Muscle of leg (tissue), 11 donors: ENCODE measurements around the gene LRRC36. TPM values are rescaled to one million over a fixed set of nuclear protein-coding genes. Genes with fewer than 3 reads are reported as not detected.

Experiments
- DNase-seq: peaks from one replicate; pipeline ENCODE4 v3.0.0; 2013
- H3K27ac ChIP-seq: one replicate; pipeline ENCODE4 v1.5.1; 2013; ENCODE audit warnings: mild to moderate bottlenecking, low read length, control low read depth
- H3K27me3 ChIP-seq: one replicate; pipeline ENCODE4 v1.6.1; 2013; ENCODE audit warnings: low read length; ENCODE audit not compliant: control insufficient read depth, insufficient read depth
- H3K36me3 ChIP-seq: one replicate; pipeline ENCODE4 v1.6.1; 2013; ENCODE audit warnings: low read length; ENCODE audit not compliant: control insufficient read depth, insufficient read depth
- H3K4me1 ChIP-seq: one replicate; pipeline ENCODE4 v1.6.1; 2013; ENCODE audit warnings: low read length; ENCODE audit not compliant: control insufficient read depth, insufficient read depth
- H3K4me3 ChIP-seq: one replicate; pipeline ENCODE4 v1.5.1; 2013; ENCODE audit warnings: low read length, control low read depth
- H3K9me3 ChIP-seq: replicated peaks from 2 replicates; pipeline ENCODE4 v1.6.1; 2013; ENCODE audit warnings: low read depth, low read length; ENCODE audit not compliant: control insufficient read depth
- WGBS: methylation state at CpG from one replicate; pipeline ENCODE4 v1.1.5; 2013; ENCODE audit warnings: missing lambda C conversion rate; ENCODE audit not compliant: insufficient coverage; 5-methylcytosine and 5-hydroxymethylcytosine counted together
- polyA plus RNA-seq, 8 donors: library from polyadenylated mRNA; unstranded; fragments of 120-200 nt; gene quantifications; one replicate each; pipeline versions ENCODE4 v1.2.1 to v1.2.3, GENCODE V29; 2013; ENCODE audit warnings: inconsistent platforms in 1 of 8, low replicate concordance in 1 of 8; ENCODE audit not compliant: insufficient read length in 8 of 8, insufficient read depth in 1 of 8
- total RNA-seq: library from RNA; stranded (reverse); fragments of 120-200 nt; gene quantifications from one replicate; pipeline ENCODE4 v1.2.4, GENCODE V29; 2013

LRRC36 gene
- total and polyA plus RNA-seq, 9 donors = 0.21 to 2.4 (median 0.38) TPM; not detected in 1

DNA sequence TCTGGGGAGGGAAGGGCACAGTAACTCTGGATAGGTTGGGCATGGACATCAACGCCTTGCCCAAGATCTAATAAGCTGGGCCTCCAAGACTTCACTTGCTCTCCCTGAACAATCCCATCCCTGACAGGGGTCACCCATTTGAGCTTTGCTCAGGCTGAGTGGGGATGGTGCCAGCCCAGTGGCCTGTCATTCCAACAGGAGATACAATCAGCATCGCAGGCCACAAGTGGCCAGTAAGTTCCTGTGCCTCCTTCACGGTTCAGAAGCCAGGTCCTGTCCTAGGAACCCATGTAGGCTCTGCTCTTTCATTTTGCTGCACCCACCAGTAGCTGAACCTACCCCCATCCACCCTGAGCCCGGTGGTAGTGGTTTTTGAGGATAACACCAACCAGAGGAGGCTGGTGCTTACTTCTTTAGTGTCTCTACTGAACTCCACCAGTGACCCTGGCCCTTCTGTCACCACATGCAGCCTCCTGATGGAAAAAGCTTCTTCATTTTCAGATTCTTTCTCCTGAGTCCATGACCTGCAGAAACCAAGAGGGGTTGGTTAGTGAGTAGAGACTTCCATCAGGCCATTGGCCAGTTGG is 32.4 kb upstream of the LRRC36 start:
- Histone ChIP-seq H3K27me3 (peaks cover 5% of the 10 kb centered on the region), H3K4me3 (no peak overlapping the region), H3K4me1 (peaks cover 3% of the 10 kb centered on the region), H3K27ac (no peak overlapping the region), H3K9me3 (no peaks in the 10 kb centered on the region), H3K36me3 (no peaks in the 10 kb centered on the region)
- DNase-seq = no peak
- WGBS = 87% methylated on average over 2 of the region's 4 CpGs

DNA sequence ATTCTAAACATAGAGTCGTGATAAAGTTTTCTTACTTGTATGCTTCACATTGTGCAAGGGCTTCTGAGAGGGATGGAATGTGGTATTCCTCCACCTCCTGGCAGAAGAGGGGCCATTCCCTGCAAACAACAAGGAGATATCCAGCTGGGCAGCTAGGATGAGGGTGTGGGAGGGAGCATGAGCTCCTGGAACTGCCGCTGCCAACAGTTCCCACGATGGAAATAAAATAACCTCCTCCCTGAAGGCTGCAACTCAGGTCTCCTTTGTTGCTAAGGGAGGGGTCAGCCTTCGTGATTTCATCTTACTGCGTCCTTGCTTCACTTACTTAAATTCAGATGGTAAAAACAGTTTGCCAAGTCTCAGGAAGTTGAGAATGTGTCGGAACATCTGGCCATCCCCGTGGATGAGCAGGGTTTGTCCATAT is 31.7 kb upstream of the LRRC36 start:
- no CpG with 5 or more reads among the region's 7 CpGs for WGBS
- peak; percentile 78 for DNase-seq
- Histone ChIP-seq H3K4me3 (no peak overlapping the region), H3K36me3 (no peaks in the 10 kb centered on the region), H3K27me3 (peaks cover 5% of the 10 kb centered on the region), H3K27ac (no peak overlapping the region), H3K9me3 (no peaks in the 10 kb centered on the region), H3K4me1 (peaks cover 3% of the 10 kb centered on the region)

DNA sequence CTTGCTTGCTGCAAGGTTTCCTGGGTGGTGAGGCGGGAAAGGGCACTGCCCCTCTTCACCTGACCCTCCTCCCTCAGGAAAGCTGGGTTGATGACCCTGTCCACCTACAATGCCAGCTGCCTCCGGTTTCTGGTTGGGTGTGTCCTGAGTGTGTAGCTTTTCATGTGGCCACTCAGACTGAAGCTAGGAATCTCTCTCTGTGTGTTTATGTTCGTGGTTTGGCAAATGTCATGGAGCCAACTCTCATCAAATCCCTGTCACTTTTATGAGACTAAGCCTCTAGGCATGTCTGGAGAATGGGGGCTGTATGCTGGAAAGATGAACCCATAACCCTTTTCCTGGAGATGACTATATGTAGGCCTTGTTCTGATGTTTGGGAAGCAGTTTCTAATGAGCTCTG is 30.2 kb upstream of the LRRC36 start:
- Histone ChIP-seq H3K36me3 (no peaks in the 10 kb centered on the region), H3K4me3 (no peak overlapping the region), H3K27me3 (peaks cover 5% of the 10 kb centered on the region), H3K27ac (no peak overlapping the region), H3K4me1 (peaks cover 7% of the 10 kb centered on the region), H3K9me3 (no peaks in the 10 kb centered on the region)
- WGBS = no CpG with 5 or more reads among the region's 3 CpGs
- no peak for DNase-seq

DNA sequence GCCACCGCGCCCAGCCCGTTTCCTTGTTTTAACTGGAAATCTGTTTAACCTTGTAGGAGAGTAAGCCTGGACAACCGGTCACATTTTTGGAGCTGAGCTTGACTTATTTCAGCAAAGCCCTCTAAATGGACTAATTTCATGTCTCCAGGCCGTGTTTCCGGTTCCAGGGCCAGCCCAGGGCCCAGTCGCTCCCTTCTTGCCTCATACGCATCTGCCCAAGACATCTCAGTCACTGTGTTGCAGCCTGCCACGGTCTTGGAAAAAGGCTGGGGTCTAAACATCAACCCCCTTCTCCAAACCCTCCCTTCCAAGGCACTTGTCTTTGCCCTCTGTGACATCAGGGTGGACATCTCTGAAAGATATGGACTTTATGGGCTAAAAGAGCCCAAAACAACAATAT is 28.3 kb upstream of the LRRC36 start:
- Histone ChIP-seq H3K27me3 (peaks cover 5% of the 10 kb centered on the region), H3K27ac (no peak overlapping the region), H3K36me3 (no peaks in the 10 kb centered on the region), H3K4me3 (no peak overlapping the region), H3K9me3 (no peaks in the 10 kb centered on the region), H3K4me1 (peaks cover 10% of the 10 kb centered on the region)
- WGBS = 87% methylated on average over 9 of the region's 9 CpGs
- DNase-seq = no peak

DNA sequence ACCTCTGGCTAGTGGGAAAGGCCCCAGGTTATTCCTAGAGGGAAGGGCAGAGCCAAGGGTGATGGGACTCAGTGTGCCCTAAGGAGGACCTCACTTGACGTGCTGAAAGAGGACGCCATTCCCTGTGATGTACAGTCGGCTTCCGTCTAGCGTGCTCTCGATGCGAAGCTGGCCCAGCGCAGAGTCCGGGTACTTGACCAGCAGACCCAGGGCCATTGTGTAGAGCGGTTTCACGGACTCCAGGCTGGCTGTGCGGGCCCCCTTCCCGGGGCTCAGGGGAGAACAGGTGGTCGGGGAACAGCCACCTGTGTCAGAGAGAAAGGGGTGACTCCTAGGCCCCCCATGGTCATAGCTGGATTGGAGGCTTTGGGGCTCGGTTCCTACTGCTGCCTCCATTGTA is 27.3 kb upstream of the LRRC36 start:
- WGBS = 91% methylated on average over 14 of the region's 15 CpGs
- Histone ChIP-seq H3K4me3 (no peak overlapping the region), H3K36me3 (no peaks in the 10 kb centered on the region), H3K4me1 (peaks cover 10% of the 10 kb centered on the region), H3K9me3 (no peaks in the 10 kb centered on the region), H3K27me3 (peaks cover 5% of the 10 kb centered on the region), H3K27ac (no peak overlapping the region)
- no peak for DNase-seq

DNA sequence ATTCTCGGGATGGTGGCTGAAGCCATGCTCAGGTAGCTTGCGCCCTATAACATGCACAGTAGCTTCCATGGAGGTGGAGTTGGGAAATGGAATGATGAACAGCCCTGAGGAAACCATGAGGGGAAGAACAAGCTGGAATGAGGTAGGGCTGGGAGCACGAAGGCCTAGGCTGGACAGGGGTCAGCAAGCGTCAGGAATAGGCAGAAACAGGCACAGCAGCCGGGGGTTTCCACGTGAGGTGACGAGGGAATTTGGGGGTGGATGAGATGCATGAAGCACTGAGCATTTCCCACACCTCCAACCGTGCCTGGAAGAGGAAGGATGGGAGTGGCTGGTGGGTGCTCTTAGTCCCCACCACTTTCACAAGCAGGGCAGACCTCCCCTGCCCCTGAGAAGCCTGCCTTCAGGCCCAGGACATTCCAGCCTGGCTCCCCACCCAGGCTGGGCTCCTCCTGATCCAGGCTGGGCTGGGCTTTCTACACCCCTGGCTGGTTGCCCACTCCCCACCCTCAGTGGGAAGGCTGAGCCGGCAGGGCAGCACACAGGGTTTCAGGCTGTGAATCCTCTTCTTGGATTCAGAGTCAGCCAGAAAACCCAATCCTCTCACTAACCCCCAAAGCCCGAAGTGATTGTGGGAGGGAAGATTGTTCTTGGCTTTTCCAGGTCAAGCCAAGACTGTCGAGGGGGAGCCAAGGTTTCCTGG is 25.4 kb upstream of the LRRC36 start:
- peak; percentile 73 for DNase-seq
- 90% methylated on average over 4 of the region's 11 CpGs for WGBS
- no peaks in the 10 kb centered on the region for H3K27me3 ChIP-seq
- H3K4me1 ChIP-seq = peaks cover 7% of the 10 kb centered on the region
- H3K36me3 ChIP-seq = no peaks in the 10 kb centered on the region
- H3K9me3 ChIP-seq = no peaks in the 10 kb centered on the region
- H3K27ac ChIP-seq = no peak overlapping the region
- no peak overlapping the region for H3K4me3 ChIP-seq

DNA sequence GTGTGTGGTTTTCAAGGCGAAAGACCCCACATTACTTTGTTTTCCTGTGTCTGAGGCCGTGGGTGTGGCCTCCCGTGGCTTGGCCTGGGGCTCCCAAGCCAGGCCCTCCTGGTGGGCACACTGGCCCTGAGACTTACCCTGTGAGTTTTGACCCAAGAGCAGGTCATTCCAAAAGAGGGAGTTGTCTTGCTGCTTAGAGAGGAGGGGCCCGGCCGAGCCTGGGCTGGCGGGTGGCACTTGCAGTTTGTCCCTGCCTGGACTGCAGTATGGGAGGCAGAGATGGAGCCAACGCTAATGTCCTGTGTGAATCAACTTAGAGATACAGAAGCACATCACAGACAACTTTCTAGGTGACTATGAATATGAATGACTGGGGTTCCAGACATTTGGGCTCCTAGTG is 24.5 kb upstream of the LRRC36 start:
- Histone ChIP-seq H3K4me1 (peaks cover 7% of the 10 kb centered on the region), H3K9me3 (no peaks in the 10 kb centered on the region), H3K27me3 (no peaks in the 10 kb centered on the region), H3K27ac (no peak overlapping the region), H3K36me3 (no peaks in the 10 kb centered on the region), H3K4me3 (no peak overlapping the region)
- WGBS = 71% methylated on average over 5 of the region's 7 CpGs
- DNase-seq = no peak

DNA sequence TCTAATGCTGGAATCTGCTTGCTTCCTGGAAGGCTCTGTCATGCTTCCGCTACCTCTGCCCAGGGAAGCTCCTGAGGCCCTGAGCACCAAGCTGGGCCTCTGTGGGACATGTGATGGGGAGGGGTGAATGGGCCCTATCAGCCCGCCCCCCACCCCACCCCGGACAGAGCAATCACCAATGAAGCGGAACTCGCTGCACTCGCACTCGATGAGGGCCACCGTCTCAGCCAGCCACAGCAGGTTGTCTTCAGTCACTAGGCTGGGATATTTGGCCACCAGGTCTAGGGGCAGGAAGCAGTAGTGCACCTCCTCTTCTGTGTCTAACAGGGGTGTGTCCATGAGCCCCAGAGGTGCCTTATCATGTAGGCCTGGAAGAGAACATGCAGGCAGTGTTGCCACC is 23.6 kb upstream of the LRRC36 start:
- no peak overlapping the region for H3K27ac ChIP-seq
- no peaks in the 10 kb centered on the region for H3K36me3 ChIP-seq
- no peak overlapping the region for H3K4me3 ChIP-seq
- no peak for DNase-seq
- no peaks in the 10 kb centered on the region for H3K27me3 ChIP-seq
- peaks cover 7% of the 10 kb centered on the region for H3K4me1 ChIP-seq
- no CpG with 5 or more reads among the region's 8 CpGs for WGBS
- H3K9me3 ChIP-seq = no peaks in the 10 kb centered on the region

DNA sequence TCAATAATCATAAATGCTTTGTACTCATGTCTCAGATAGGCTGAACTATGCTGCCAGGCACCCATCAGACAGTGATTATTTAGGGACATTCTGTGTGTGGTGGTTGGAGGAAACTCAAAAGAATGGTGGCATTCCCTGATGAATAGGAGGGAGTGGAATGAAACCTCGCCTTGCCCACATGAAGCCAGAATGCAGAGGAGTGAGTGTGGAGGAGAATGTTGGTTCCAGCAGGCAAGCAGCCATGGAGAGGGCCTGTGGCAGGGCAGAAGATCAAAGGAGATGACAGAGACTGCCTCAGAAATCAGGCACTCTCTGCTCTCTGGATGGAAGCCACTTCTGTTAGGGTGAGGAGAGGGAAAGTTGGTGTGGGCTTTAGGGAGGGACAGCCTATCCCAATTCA is 22.6 kb upstream of the LRRC36 start:
- WGBS = 57% methylated on average over 1 of the region's 1 CpG
- H3K4me1 ChIP-seq = peaks cover 7% of the 10 kb centered on the region
- no peak overlapping the region for H3K27ac ChIP-seq
- H3K27me3 ChIP-seq = no peaks in the 10 kb centered on the region
- H3K4me3 ChIP-seq = no peak overlapping the region
- H3K36me3 ChIP-seq = no peaks in the 10 kb centered on the region
- no peak for DNase-seq
- no peaks in the 10 kb centered on the region for H3K9me3 ChIP-seq

DNA sequence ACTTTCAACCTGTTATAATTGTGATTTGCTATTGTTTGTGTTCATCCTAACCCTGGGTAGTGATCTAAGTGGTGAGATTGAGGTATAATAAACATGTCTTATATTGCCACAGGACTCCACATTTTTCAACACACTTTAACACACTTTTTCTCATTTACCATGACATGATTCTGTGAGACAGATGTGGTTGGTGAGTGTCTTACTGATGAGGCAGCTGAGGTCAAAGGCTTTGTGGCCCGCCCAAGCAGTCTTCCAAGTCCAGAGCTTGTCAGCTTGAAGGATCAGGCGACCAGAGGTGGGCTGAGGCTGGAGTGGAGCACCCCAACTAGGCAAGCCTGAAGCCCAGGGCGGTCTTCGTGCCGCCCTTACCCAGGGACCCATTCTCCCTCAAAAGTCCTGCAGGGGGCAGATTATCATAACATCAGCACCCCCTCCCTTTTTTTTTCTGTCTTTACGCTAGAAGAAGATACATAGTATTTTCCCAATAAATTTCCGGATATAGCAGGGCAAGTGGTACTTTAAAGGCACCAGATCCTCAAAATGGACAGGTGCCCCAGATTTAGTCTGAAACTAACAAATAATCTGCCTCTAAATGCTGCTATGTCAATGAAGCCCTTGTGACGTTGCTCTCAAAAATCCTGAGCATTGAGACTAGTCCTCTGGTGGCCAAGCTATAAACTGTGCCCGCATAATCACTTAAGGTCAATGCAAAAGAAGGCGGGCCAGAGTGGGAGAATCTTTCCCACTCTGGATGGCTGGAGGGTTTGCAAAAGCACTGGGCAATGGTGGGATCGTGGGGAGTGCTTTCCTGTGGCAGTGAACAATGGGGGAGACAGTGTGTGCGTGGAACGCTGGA is 21.2 kb upstream of the LRRC36 start:
- WGBS = 85% methylated on average over 9 of the region's 13 CpGs

More for the DNA sequence above, 21.2 kb upstream of the LRRC36 start:
- Histone ChIP-seq H3K9me3 (no peaks in the 10 kb centered on the region), H3K36me3 (no peaks in the 10 kb centered on the region), H3K4me1 (peaks cover 7% of the 10 kb centered on the region), H3K27me3 (no peaks in the 10 kb centered on the region), H3K4me3 (no peak overlapping the region), H3K27ac (no peak overlapping the region)
- DNase-seq = no peak
